DMS53 treated with DMSO at 0.1 percent for 48 hours (cell line): ENCODE results near the gene FBLN7.

Experiments
- DNase-seq: peaks from one replicate; lab custom pipeline; 2025; ENCODE audit not compliant: unreplicated experiment; lab: John Stamatoyannopoulos, UW

Gene FBLN7

DNA sequence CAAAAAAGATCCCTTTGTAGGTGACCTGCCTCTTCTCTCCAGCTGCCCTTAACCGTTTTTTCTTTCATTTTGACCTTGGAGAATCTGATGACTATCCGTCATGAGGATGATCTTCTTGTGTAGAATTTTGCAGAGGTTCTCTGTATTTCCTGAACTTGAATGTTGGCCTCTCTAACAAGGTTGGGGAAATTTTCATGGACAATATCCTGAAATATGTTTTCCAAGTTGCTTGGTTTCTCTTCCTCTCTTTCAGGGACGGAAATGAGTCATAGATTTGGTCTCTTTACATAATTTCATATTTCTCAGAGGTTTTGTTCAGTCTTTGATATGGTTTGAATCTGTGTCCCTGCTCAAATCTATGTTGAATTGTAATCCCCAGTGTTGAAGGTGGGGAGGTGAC, 82.6 kb downstream of the FBLN7 start:
- no peak for DNase-seq

DNA sequence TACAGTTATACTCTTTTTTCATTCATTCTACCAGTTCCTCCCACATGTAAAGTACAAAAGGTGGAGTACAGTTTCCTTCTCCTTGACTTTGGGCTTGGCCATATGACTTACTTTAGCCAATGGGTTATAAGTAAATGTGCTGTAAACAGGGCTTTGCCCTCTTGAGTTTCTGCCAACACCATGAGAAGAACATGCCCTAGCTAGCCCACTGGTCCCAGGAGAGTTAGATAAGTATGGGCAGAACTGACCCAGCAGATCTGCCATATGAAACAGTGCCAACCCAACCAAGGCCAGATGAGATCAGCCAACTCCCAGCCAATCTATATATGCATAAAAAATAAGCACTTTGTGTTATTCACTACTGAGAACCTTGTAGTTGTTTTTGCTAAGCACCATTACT, 91.2 kb downstream of the FBLN7 start:
- DNase-seq = no peak

DNA sequence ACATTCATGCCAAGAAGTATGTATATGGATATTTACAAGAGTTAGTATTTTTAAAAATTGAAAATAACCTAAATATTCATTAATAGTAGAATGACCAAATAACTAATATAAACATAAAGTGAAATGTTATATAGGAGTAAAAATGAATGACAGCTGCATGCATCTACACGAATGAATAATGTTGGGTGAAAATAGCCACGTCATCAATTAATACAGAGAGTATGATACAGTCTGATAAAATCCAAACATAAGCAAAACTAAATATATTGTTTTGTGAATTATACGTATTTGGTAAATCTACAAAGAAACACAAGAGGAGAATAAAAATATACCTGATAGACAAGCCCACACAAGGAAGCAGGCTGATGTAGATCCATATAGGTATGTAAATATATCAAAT, 92.2 kb downstream of the FBLN7 start:
- DNase-seq = no peak
